GM12878 (cell line): ENCODE measurements around the gene COA3. TPM values are rescaled to one million over a fixed set of nuclear protein-coding genes. Genes with fewer than 3 reads are reported as not detected.

ENCODE experiments used
- ATAC-seq: fragments of 200-7000 bp; cut with Tn5 transposase; 3 replicates; pipeline ENCODE4 v1.9.1; 2020; ENCODE audit warnings: mild to moderate bottlenecking, moderate library complexity
- BruUV-seq: library from RNA; stranded (reverse); fragments of 400-500 nt; replicated peaks from 2 replicates; lab custom pipeline; 2021; lab: Mats Ljungman, UMichigan
- CTCF ChIA-PET: fragments of 300-600 bp; sonication (Branson Sonifier 250); formaldehyde crosslinking; extraction: SDS; loops from one replicate; lab custom pipeline; 2021; ENCODE audit warnings: inconsistent platforms; lab: Yijun Ruan, JAX
- POLR2A ChIA-PET: fragments of 350-600 bp; formaldehyde crosslinking; extraction: SDS; loops from one replicate; lab custom pipeline; 2021; ENCODE audit warnings: inconsistent platforms; lab: Charles Lee
- RAD21 ChIA-PET: fragments of 300-600 bp; sonication (Branson Sonifier 250); formaldehyde crosslinking; loops from one replicate; lab custom pipeline; 2023; ENCODE audit warnings: antibody characterized with exemption; ENCODE audit not compliant: unreplicated experiment; lab: Charles Lee
- SMC1A ChIA-PET: fragments of 300-600 bp; sonication (Branson Sonifier 250); formaldehyde crosslinking; loops from one replicate; lab custom pipeline; 2023; ENCODE audit not compliant: unreplicated experiment, uncharacterized antibody; lab: Charles Lee
- DNase-seq: peaks from one replicate; pipeline ENCODE4 v3.0.0-alpha.2; 2011; ENCODE audit warnings: low read depth, low spot score
- FAIRE-seq: peaks from 3 replicates; lab custom pipeline; 2011; peaks lifted over from hg19 to GRCh38; lab: Jason Lieb, UNC
- H2AFZ ChIP-seq: 2 replicates; pipeline ENCODE4 v1.6.0; 2011; ENCODE audit warnings: low read depth, low read length, control low read depth; ENCODE audit not compliant: control insufficient read depth
- H3K27ac ChIP-seq: 2 replicates; pipeline ENCODE4 v1.5.1; 2011; ENCODE audit warnings: control low read depth; ENCODE audit not compliant: control insufficient read depth, insufficient read depth
- H3K27me3 ChIP-seq, 2 experiments: replicated peaks in 1 of 2; 2 replicates each; pipeline versions ENCODE4 v1.6.0 to v1.6.1; 2011; ENCODE audit warnings: low read length in 1 of 2; ENCODE audit not compliant: control insufficient read depth in 2 of 2, insufficient read depth in 2 of 2
- H3K36me3 ChIP-seq, 2 experiments: 2 replicates each; pipeline ENCODE4 v1.5.1; 2011; ENCODE audit warnings: low read length in 1 of 2; ENCODE audit not compliant: control insufficient read depth in 2 of 2, insufficient read depth in 2 of 2
- H3K4me1 ChIP-seq: 2 replicates; pipeline ENCODE4 v1.6.1; 2011; ENCODE audit warnings: mild to moderate bottlenecking, low read length, moderate library complexity, mixed read lengths; ENCODE audit not compliant: control insufficient read depth, insufficient read depth
- H3K4me2 ChIP-seq: 2 replicates; pipeline ENCODE4 v1.6.0; 2011; ENCODE audit warnings: control low read depth; ENCODE audit not compliant: control insufficient read depth, insufficient read depth
- H3K4me3 ChIP-seq: fragments of 200-600 bp; sonication (generic); 2 replicates; pipeline ENCODE4 v1.5.1; 2016
- H3K79me2 ChIP-seq: 2 replicates; pipeline ENCODE4 v1.6.0; 2011; ENCODE audit warnings: low read length; ENCODE audit not compliant: control insufficient read depth, insufficient read depth
- H3K9ac ChIP-seq: 2 replicates; pipeline ENCODE4 v1.8.0; 2011; ENCODE audit warnings: low read length, control low read depth, mixed read lengths; ENCODE audit not compliant: control insufficient read depth, insufficient read depth
- H3K9me3 ChIP-seq: replicated peaks from 3 replicates; pipeline ENCODE4 v1.5.1; 2011; ENCODE audit warnings: mild to moderate bottlenecking, low read length; ENCODE audit not compliant: control insufficient read depth, insufficient read depth
- H4K20me1 ChIP-seq: 2 replicates; pipeline ENCODE4 v1.6.0; 2011; ENCODE audit not compliant: control insufficient read depth, insufficient read depth
- BCL11A ChIP-seq: IDR thresholded peaks from 2 replicates; pipeline ENCODE4 v1.6.1; 2011; ENCODE audit warnings: low read depth, low read length
- FOS ChIP-seq: IDR thresholded peaks from 3 replicates; pipeline ENCODE4 v1.6.1; 2011; ENCODE audit warnings: borderline replicate concordance; ENCODE audit not compliant: insufficient read length; ENCODE audit errors: extremely low read depth
- GABPA ChIP-seq: IDR thresholded peaks from 2 replicates; pipeline ENCODE4 v1.6.1; 2014; ENCODE audit warnings: antibody characterized with exemption, low read depth, mild to moderate bottlenecking, inconsistent platforms
- HDAC6 ChIP-seq: fragments of 200-600 bp; sonication (generic); IDR thresholded peaks from one replicate; pipeline ENCODE4 v1.8.0; 2017; ENCODE audit warnings: antibody characterized with exemption; ENCODE audit not compliant: unreplicated experiment
- HDGF ChIP-seq: fragments of 450-650 bp; IDR thresholded peaks from 2 replicates; pipeline ENCODE4 v1.6.1; 2016; ENCODE audit warnings: antibody characterized with exemption
- IRF3 ChIP-seq: fragments of 450-650 bp; IDR thresholded peaks from 2 replicates; pipeline ENCODE4 v1.6.1; 2014; ENCODE audit warnings: mild to moderate bottlenecking
- LARP7 ChIP-seq: fragments of 450-650 bp; IDR thresholded peaks from 2 replicates; pipeline ENCODE4 v1.6.1; 2017; ENCODE audit warnings: mild to moderate bottlenecking
- NBN ChIP-seq: fragments of 450-650 bp; IDR thresholded peaks from 2 replicates; pipeline ENCODE4 v1.6.1; 2016
- PAX5 ChIP-seq: IDR thresholded peaks from 2 replicates; pipeline ENCODE4 v1.6.1; 2011; ENCODE audit warnings: low read depth, low read length, borderline replicate concordance
- SUZ12 ChIP-seq: fragments of 200-600 bp; sonication (generic); IDR thresholded peaks from one replicate; pipeline ENCODE4 v1.6.1; 2018; ENCODE audit warnings: antibody characterized with exemption, mild to moderate bottlenecking; ENCODE audit not compliant: unreplicated experiment
- ZBTB11 ChIP-seq: fragments of 450-650 bp; formaldehyde crosslinking; IDR thresholded peaks from 2 replicates; pipeline ENCODE4 v1.5.0; 2022; ENCODE audit warnings: mild to moderate bottlenecking, missing genetic modification characterization
- ZNF217 ChIP-seq: fragments of 450-650 bp; IDR thresholded peaks from 2 replicates; pipeline ENCODE4 v1.6.1; 2017; ENCODE audit warnings: antibody characterized with exemption, mild to moderate bottlenecking
- ZSCAN29 ChIP-seq: fragments of 450-650 bp; IDR thresholded peaks from 2 replicates; pipeline ENCODE4 v1.6.1; 2017; ENCODE audit warnings: mild to moderate bottlenecking, moderate library complexity
- WGBS: methylation state at CpG from one replicate; pipeline ENCODE4 v1.1.6; 2016; ENCODE audit warnings: low lambda C conversion rate; ENCODE audit not compliant: insufficient replicate concordance, insufficient coverage; ENCODE audit errors: missing lambda C conversion rate; 5-methylcytosine and 5-hydroxymethylcytosine counted together
- in situ Hi-C: fragments of 300-500 bp; cut with MboI; formaldehyde crosslinking; loops from 9 replicates; pipeline ENCODE4 v1.14.3; 2018; ENCODE audit warnings: mixed read lengths
- intact Hi-C: fragments of 100-400 bp; cut with micrococcal nuclease; formaldehyde crosslinking; loops from one replicate; pipeline ENCODE4 v1.14.2; 2022; ENCODE audit not compliant: unreplicated experiment
- polyA plus RNA-seq, 11 experiments: library from polyadenylated mRNA; depleted of rRNA in 4 of 11; unstranded in 6 of 11; stranded (reverse) in 5 of 11; fragments of >200 nt; fragmentation: Nextera tagmentation in 4 of 11; fragmentation: Illumina TruSeq in 1 of 11; extraction: Ambion mirVana in 4 of 11; extraction: Trizol in 1 of 11; gene quantifications; 1 replicate in 1 of 11; 2 replicates in 10 of 11; pipeline versions ENCODE4 v1.2.1 to v1.2.3, GENCODE V29; 2011 to 2016; ENCODE audit warnings: inconsistent platforms in 2 of 11, missing spikeins in 2 of 11, low read depth in 1 of 11
- total RNA-seq, 4 experiments: library from RNA; depleted of rRNA in 3 of 4; stranded (reverse); fragments of >200 nt in 3 of 4; fragmentation: Illumina TruSeq in 1 of 4; extraction: Trizol in 1 of 4; gene quantifications; 2 replicates each; pipeline versions ENCODE4 v1.2.1 to v1.2.3, GENCODE V29; 2013 to 2021
- TF ChIP-seq, protein P1 (sequence below): fragments of 450-650 bp; IDR thresholded peaks from 2 replicates; pipeline ENCODE4 v1.6.1; 2016; ENCODE audit warnings: mild to moderate bottlenecking

The COA3 gene
- total and polyA plus RNA-seq, 10 of the 15 experiments (the other 5 are each of a cell fraction or from before 2014, with no cell fraction given): 45.2 to 161 (median 64.6) TPM

DNA sequence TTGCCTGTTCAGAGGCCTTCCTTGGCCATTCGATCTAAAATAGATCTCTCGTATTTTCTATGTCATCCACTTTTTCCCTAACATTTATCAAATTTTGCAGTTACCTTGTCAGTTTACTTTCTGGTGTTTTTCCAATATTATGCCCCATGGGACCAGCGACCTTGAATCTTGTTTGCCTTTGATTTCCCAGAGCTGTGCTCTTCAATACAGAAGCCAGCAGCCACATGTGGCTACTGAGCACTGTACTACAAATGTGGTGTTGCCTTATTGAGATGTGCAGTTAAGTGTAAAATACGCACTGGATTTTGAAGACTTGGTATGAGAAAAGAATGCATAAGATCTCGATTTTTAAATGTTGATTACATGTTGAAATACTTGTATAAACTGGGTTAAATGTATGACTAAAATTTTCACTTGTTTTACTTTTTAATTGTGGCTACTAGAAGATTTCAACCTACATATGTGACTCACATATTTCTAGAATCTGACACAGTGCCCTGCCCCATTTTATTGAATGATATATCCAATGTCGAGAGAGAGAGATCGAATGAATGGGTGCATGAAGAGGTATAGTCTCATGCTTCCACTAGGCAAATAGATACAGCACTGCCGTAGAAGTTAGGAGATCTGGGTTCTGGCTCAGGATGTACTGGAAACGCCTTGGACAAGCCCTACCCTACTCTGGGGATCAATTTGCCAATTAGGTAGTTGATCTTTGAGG is 33.9 kb upstream of the COA3 start:
- ChIA-PET POLR2A (interaction anchor here (0.5 to 3.1 kb wide), 3 partner anchors 9 to 166 kb away, joined by 3 to 25 read pairs (median 9); partner anchors contain the start of genes BECN1 and RPL27), CTCF (interaction anchor here (0.6 to 6.8 kb wide), 8 partner anchors 10 to 652 kb away, joined by 3 to 81 read pairs (median 3); partner anchors contain the start of genes BECN1, DHX8, PSMC3IP and RPL27), SMC1A (interaction anchor here (1.8 to 3.6 kb wide), 3 partner anchors 9 to 254 kb away, joined by 3 to 14 read pairs (median 10); partner anchors contain the start of genes BECN1 and RPL27), RAD21 (interaction anchor here (0.7 to 1.8 kb wide), 4 partner anchors 9 to 255 kb away, joined by 3 to 5 read pairs (median 4); partner anchors contain the start of genes BECN1, PSMC3IP and RPL27)
- no TSS peak for BruUV-seq
- Histone ChIP-seq H4K20me1 (no peaks in the 10 kb centered on the region), H2AFZ (peak overlapping the region; percentile 96), H3K79me2 (peaks cover 30% of the 10 kb centered on the region), H3K27ac (peak overlapping the region; percentile 92), H3K9me3 (no peaks in the 10 kb centered on the region; the same call in 2 of the 3 replicates), H3K4me2 (peak overlapping the region; percentile 82), H3K36me3 (peaks cover 0 to 7% of the 10 kb centered on the region in 2 experiments; a peak in 2 of 4 replicates), H3K27me3 (no peaks in the 10 kb centered on the region), H3K4me3 (peak overlapping the region; percentile 93), H3K4me1 (peaks cover 5% of the 10 kb centered on the region; the same call in 1 of the 2 replicates), H3K9ac (peak overlapping the region; percentile 90)
- no peak for DNase-seq
- peak; percentile 52 for ATAC-seq
- no peak for TF ChIP-seq HDAC6
- TF ChIP-seq NBN: no peak
- TF ChIP-seq SUZ12: no peak
- no peak for TF ChIP-seq ZSCAN29
- no peak for TF ChIP-seq ZBTB11
- TF ChIP-seq IRF3: no peak
- no peak for TF ChIP-seq HDGF
- TF ChIP-seq FOS: no peak
- TF ChIP-seq LARP7: no peak
- no peak for TF ChIP-seq BCL11A
- TF ChIP-seq ZNF217: no peak
- TF ChIP-seq PAX5: no peak
- TF ChIP-seq GABPA: no peak
- TF ChIP-seq, protein P1, sequence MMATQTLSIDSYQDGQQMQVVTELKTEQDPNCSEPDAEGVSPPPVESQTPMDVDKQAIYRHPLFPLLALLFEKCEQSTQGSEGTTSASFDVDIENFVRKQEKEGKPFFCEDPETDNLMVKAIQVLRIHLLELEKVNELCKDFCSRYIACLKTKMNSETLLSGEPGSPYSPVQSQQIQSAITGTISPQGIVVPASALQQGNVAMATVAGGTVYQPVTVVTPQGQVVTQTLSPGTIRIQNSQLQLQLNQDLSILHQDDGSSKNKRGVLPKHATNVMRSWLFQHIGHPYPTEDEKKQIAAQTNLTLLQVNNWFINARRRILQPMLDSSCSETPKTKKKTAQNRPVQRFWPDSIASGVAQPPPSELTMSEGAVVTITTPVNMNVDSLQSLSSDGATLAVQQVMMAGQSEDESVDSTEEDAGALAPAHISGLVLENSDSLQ: no peak
- WGBS: 42% methylated on average over 9 of the region's 9 CpGs
- peak; percentile 27 for FAIRE-seq
- intact Hi-C loops: no loop called here
- in situ Hi-C loops: no loop called here
